ENCODE measurements around the gene HBB.

DNA sequence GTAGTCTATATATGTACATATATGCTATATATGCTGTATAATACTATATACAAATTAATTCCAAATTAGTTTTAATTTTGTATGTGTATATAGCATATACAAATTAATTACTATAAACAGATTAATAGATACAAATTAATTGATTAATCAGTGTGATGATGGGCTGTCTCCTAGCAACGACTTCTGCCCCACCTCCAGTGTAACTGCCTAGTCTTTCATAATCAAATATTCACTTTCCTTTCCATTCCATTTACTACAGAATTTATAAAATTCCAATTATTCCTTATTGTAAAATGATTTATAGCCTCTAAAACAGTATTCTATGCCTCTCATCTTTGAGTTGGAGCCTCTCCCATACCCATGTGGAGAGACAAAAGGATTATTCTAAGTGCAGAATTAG, 6.4 kb upstream of the HBB start:
- TF ChIP-seq, protein P1, sequence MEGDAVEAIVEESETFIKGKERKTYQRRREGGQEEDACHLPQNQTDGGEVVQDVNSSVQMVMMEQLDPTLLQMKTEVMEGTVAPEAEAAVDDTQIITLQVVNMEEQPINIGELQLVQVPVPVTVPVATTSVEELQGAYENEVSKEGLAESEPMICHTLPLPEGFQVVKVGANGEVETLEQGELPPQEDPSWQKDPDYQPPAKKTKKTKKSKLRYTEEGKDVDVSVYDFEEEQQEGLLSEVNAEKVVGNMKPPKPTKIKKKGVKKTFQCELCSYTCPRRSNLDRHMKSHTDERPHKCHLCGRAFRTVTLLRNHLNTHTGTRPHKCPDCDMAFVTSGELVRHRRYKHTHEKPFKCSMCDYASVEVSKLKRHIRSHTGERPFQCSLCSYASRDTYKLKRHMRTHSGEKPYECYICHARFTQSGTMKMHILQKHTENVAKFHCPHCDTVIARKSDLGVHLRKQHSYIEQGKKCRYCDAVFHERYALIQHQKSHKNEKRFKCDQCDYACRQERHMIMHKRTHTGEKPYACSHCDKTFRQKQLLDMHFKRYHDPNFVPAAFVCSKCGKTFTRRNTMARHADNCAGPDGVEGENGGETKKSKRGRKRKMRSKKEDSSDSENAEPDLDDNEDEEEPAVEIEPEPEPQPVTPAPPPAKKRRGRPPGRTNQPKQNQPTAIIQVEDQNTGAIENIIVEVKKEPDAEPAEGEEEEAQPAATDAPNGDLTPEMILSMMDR (IDR thresholded peaks at IDR 0.05): no peak
- TF ChIP-seq POLR2A (IDR thresholded peaks at IDR 0.05): no peak

All from thyroid gland (tissue), 4 donors.